Activated CD8-positive, alpha-beta T cell treated with anti-CD3 and anti-CD28 coated beads for 36 hours (primary cell): ENCODE results near the gene ABR. TPM values are rescaled to one million over a fixed set of nuclear protein-coding genes. Genes with fewer than 3 reads are reported as not detected.
"Not testable (repeated sequence)": the region's sequence is repeated elsewhere in the genome, so short reads cannot be mapped to it uniquely, and the experiment has no call there.

Experiments used
- ATAC-seq: fragments of 200-7000 bp; cut with Tn5 transposase; one replicate; pipeline ENCODE4 v1.10.0; 2021; ENCODE audit warnings: mild to moderate bottlenecking, moderate library complexity
- CTCF ChIA-PET: fragments of 350-600 bp; sonication (Branson Sonifier 250); formaldehyde crosslinking; loops from one replicate; lab custom pipeline; 2021; ENCODE audit warnings: antibody characterized with exemption; lab: Charles Lee
- POLR2A ChIA-PET: fragments of 350-600 bp; sonication (Branson Sonifier 250); formaldehyde crosslinking; loops from one replicate; lab custom pipeline; 2021; ENCODE audit warnings: antibody characterized with exemption; lab: Charles Lee
- DNase-seq: peaks from one replicate; pipeline ENCODE4 v3.0.0-alpha.2; 2020
- H3K27ac Mint-ChIP-seq: one replicate; pipeline ENCODE4 v1.8.0; 2021; ENCODE audit warnings: mild to moderate bottlenecking, mixed read lengths
- H3K27me3 Mint-ChIP-seq: one replicate; pipeline ENCODE4 v1.8.0; 2021; ENCODE audit warnings: mixed read lengths
- H3K36me3 Mint-ChIP-seq: one replicate; pipeline ENCODE4 v1.8.0; 2021; ENCODE audit warnings: low read depth, mixed read lengths
- H3K4me1 Mint-ChIP-seq: one replicate; pipeline ENCODE4 v1.8.0; 2021; ENCODE audit warnings: low read depth, mixed read lengths
- H3K4me3 Mint-ChIP-seq: one replicate; pipeline ENCODE4 v1.8.0; 2021; ENCODE audit warnings: mild to moderate bottlenecking, moderate library complexity, mixed read lengths
- H3K9me3 Mint-ChIP-seq: one replicate; pipeline ENCODE4 v1.8.0; 2021; ENCODE audit warnings: mixed read lengths
- CTCF ChIP-seq: fragments of 200-600 bp; IDR thresholded peaks from one replicate; pipeline ENCODE4 v1.8.0; 2022; ENCODE audit warnings: antibody characterized with exemption, mild to moderate bottlenecking
- intact Hi-C: fragments of 100-400 bp; cut with micrococcal nuclease; formaldehyde crosslinking; loops from one replicate; pipeline ENCODE4 v1.10.0; 2022
- total RNA-seq, 2 experiments: library from RNA; stranded (reverse); gene quantifications; one replicate each; pipeline ENCODE4 v1.2.3, GENCODE V29; 2021

Gene ABR
- total RNA-seq, 2 experiments from 2014 or later: 44.4 to 46.6 TPM

GRCh38 chr17:1076299-1076981 is 103.3 kb downstream of the ABR start:
- ChIA-PET POLR2A (no interaction called here), CTCF (interaction anchor here (1.2 kb wide), 1 partner anchor 21 kb away, joined by 4 read pairs; no protein-coding TSS in a partner anchor)
- DNase-seq: no peak
- no peaks in the 10 kb centered on the region for H3K27me3 Mint-ChIP-seq
- ATAC-seq: no peak
- no peak for TF ChIP-seq CTCF
- no peak overlapping the region for H3K27ac Mint-ChIP-seq
- no peak overlapping the region for H3K4me3 Mint-ChIP-seq
- intact Hi-C loops: no loop called here
- peaks cover 6% of the 10 kb centered on the region for H3K36me3 Mint-ChIP-seq
- H3K9me3 Mint-ChIP-seq: no peaks in the 10 kb centered on the region
- no peaks in the 10 kb centered on the region for H3K4me1 Mint-ChIP-seq

GRCh38 chr17:1074886-1075605 is 104.7 kb downstream of the ABR start:
- no peak for ATAC-seq
- H3K9me3 Mint-ChIP-seq: no peaks in the 10 kb centered on the region
- TF ChIP-seq CTCF: no peak
- intact Hi-C loops: no loop called here
- no peaks in the 10 kb centered on the region for H3K4me1 Mint-ChIP-seq
- ChIA-PET POLR2A (no interaction called here), CTCF (interaction anchor here (0.6 kb wide), 1 partner anchor 230 kb away, joined by 3 read pairs; no protein-coding TSS in a partner anchor)
- no peak overlapping the region for H3K4me3 Mint-ChIP-seq
- H3K27me3 Mint-ChIP-seq: no peaks in the 10 kb centered on the region
- H3K27ac Mint-ChIP-seq: no peak overlapping the region
- peaks cover 9% of the 10 kb centered on the region for H3K36me3 Mint-ChIP-seq
- DNase-seq: no peak

GRCh38 chr17:1073963-1074625 is 105.7 kb downstream of the ABR start:
- POLR2A ChIA-PET, ATAC-seq, H3K4me3 Mint-ChIP-seq, H3K36me3 Mint-ChIP-seq, H3K27me3 Mint-ChIP-seq, H3K9me3 Mint-ChIP-seq, H3K4me1 Mint-ChIP-seq, H3K27ac Mint-ChIP-seq, DNase-seq, intact Hi-C loops: not testable (repeated sequence)
- CTCF ChIA-PET: interaction anchor here (0.6 kb wide), 1 partner anchor 256 kb away, joined by 4 read pairs; no protein-coding TSS in a partner anchor

GRCh38 chr17:1073241-1073962 is 106.4 kb downstream of the ABR start:
- ATAC-seq (no peak), DNase-seq (no peak)
- H3K27ac Mint-ChIP-seq: no peak overlapping the region
- H3K9me3 Mint-ChIP-seq: no peaks in the 10 kb centered on the region
- intact Hi-C loops: no loop called here
- ChIA-PET CTCF (interaction anchor here (0.6 to 1.0 kb wide), 2 partner anchors 18 to 257 kb away, joined by 3 to 4 read pairs; no protein-coding TSS in a partner anchor), POLR2A (no interaction called here)
- H3K4me1 Mint-ChIP-seq: no peaks in the 10 kb centered on the region
- H3K36me3 Mint-ChIP-seq: peaks cover 14% of the 10 kb centered on the region
- no peak overlapping the region for H3K4me3 Mint-ChIP-seq
- no peaks in the 10 kb centered on the region for H3K27me3 Mint-ChIP-seq
- no peak for TF ChIP-seq CTCF

- Mint-ChIP-seq H3K36me3 (peaks cover 19% of the 10 kb centered on the region), H3K27me3 (no peaks in the 10 kb centered on the region), H3K4me3 (no peak overlapping the region), H3K4me1 (no peaks in the 10 kb centered on the region), H3K27ac (no peak overlapping the region), H3K9me3 (no peaks in the 10 kb centered on the region)
- ChIA-PET POLR2A (no interaction called here), CTCF (interaction anchor here (1.0 kb wide), 1 partner anchor 17 kb away, joined by 3 read pairs; no protein-coding TSS in a partner anchor)
- no peak for TF ChIP-seq CTCF
- intact Hi-C loops: no loop called here
- no peak for ATAC-seq
- DNase-seq: no peak
These were observed 107.2 kb downstream of the ABR start for GRCh38 chr17:1072551-1072961.
